Activated CD4-positive, alpha-beta T cell treated with anti-CD3 and anti-CD28 coated beads, Interleukin-2, amount 50 U/mL, for 24 hours (primary cell): Measurements from ENCODE around the gene STX16.
A peak's percentile ranks its signal among the peaks of the same experiment; 100 is the strongest.

ENCODE experiments used
- DNase-seq, 2 donors: peaks; one replicate each; pipeline ENCODE4 v3.0.0-alpha.2; 2020; ENCODE audit warnings: low read depth in 1 of 2, low spot score in 1 of 2

The STX16 gene

GRCh38 chr20:58650776-58651558, at the start of gene STX16:
TSS of gene STX16 (plus strand) at chr20:58651283. CDS start at chr20:58652007, 724 bp downstream.
- peak; percentile 83 to 85 for DNase-seq

- DNase-seq, result no peak
Observed at GRCh38 chr20:58602124-58602523, 49.0 kb upstream of the STX16 start.

- no peak for DNase-seq
Observed at GRCh38 chr20:58603721-58604120, 47.4 kb upstream of the STX16 start.

GRCh38 chr20:58604128-58604881, 46.8 kb upstream of the STX16 start:
- DNase-seq, result no peak

GRCh38 chr20:58605292-58606065, 45.6 kb upstream of the STX16 start:
- DNase-seq, result no peak

GRCh38 chr20:58606184-58606583, 44.9 kb upstream of the STX16 start:
- no peak for DNase-seq

GRCh38 chr20:58608096-58608840, 42.8 kb upstream of the STX16 start:
- DNase-seq, result no peak

- no peak for DNase-seq
Observed at GRCh38 chr20:58609026-58609425, 42.1 kb upstream of the STX16 start.

GRCh38 chr20:58610071-58610800, 40.8 kb upstream of the STX16 start:
- no peak for DNase-seq

GRCh38 chr20:58610811-58611210, 40.3 kb upstream of the STX16 start:
- DNase-seq, result no peak

- DNase-seq, result no peak
Observed at GRCh38 chr20:58611236-58612030, 39.6 kb upstream of the STX16 start.

GRCh38 chr20:58612121-58612691, 38.9 kb upstream of the STX16 start:
- DNase-seq, result no peak

- no peak for DNase-seq
Observed at GRCh38 chr20:58613061-58613854, 37.8 kb upstream of the STX16 start.

- no peak for DNase-seq
Observed at GRCh38 chr20:58614366-58614765, 36.7 kb upstream of the STX16 start.

- DNase-seq, result no peak
Observed at GRCh38 chr20:58614984-58615760, 35.9 kb upstream of the STX16 start.

- DNase-seq, result no peak
Observed at GRCh38 chr20:58616411-58616810, 34.7 kb upstream of the STX16 start.

- DNase-seq, result no peak
Observed at GRCh38 chr20:58617158-58617557, 33.9 kb upstream of the STX16 start.
